Heart right ventricle (tissue), 16 donors: Measurements from ENCODE around the gene SHISAL2A. TPM values are rescaled to one million over a fixed set of nuclear protein-coding genes. Genes with fewer than 3 reads are reported as not detected.

ENCODE experiments used
- ATAC-seq, 8 donors: fragments of 200-7000 bp; cut with Tn5 transposase; one replicate each; pipeline ENCODE4 v1.9.1; 2020; ENCODE audit warnings: mild to moderate bottlenecking in 8 of 8, moderate library complexity in 8 of 8, moderate number of reproducible peaks in 1 of 8
- DNase-seq, 2 donors: peaks; one replicate each; pipeline ENCODE4 v3.0.0-alpha.2; 2020
- H3K27ac ChIP-seq, 10 donors: fragments of 200-600 bp; sonication (generic) in 2 of 10; one replicate each; pipeline versions ENCODE4 v1.5.0 to v1.8.0; 2020 to 2022; ENCODE audit warnings: mild to moderate bottlenecking in 3 of 10
- H3K27me3 ChIP-seq, 7 donors: fragments of 200-600 bp; one replicate each; pipeline ENCODE4 v1.8.0; 2021 to 2022; ENCODE audit warnings: mild to moderate bottlenecking in 2 of 7
- H3K36me3 ChIP-seq, 9 donors: fragments of 200-600 bp; sonication (generic) in 1 of 9; one replicate each; pipeline versions ENCODE4 v1.5.0 to v1.8.0; 2020 to 2022; ENCODE audit warnings: mild to moderate bottlenecking in 2 of 9
- H3K4me1 ChIP-seq, 9 donors: fragments of 200-600 bp; sonication (generic) in 1 of 9; one replicate each; pipeline versions ENCODE4 v1.5.0 to v1.8.0; 2020 to 2022; ENCODE audit warnings: mild to moderate bottlenecking in 4 of 9
- H3K4me3 ChIP-seq, 10 donors: fragments of 200-600 bp; sonication (generic) in 2 of 10; one replicate each; pipeline versions ENCODE4 v1.5.0 to v1.8.0; 2020 to 2022; ENCODE audit warnings: mild to moderate bottlenecking in 7 of 10, moderate library complexity in 2 of 10
- H3K9me3 ChIP-seq, 11 donors: fragments of 200-600 bp in 10 of 11; sonication (generic) in 2 of 11; one replicate each; pipeline versions ENCODE4 v1.5.0 to v1.8.0; 2013 to 2022; ENCODE audit warnings: mild to moderate bottlenecking in 2 of 11, control low read depth in 1 of 11, moderate library complexity in 1 of 11
- WGBS, 2 donors: extraction: QIAGEN DNeasy Blood & Tissue Kit; methylation state at CpG; one replicate each; pipeline ENCODE4 v1.1.7; 2013; ENCODE audit warnings: inconsistent platforms in 1 of 2; 5-methylcytosine and 5-hydroxymethylcytosine counted together
- intact Hi-C, 10 donors: fragments of 100-400 bp; cut with DNase I; formaldehyde crosslinking; loops; one replicate each; pipeline versions ENCODE4 v1.11.1 to v1.14.2; 2022
- polyA plus RNA-seq, 2 donors: library from polyadenylated mRNA; stranded (reverse); fragments of 200-250 nt; gene quantifications; one replicate each; pipeline ENCODE4 v1.2.3, GENCODE V29; 2013
- total RNA-seq, 10 donors: library from RNA; stranded (reverse); fragmentation: NEBNext Ultra II Directional in 3 of 10; extraction: Animal tissue kit (Norgen Biotek cat#: 25700) in 3 of 10; gene quantifications; one replicate each; pipeline versions ENCODE4 v1.2.1 to v1.2.4, GENCODE V29; 2021 to 2023
- TF ChIP-seq, protein P1 (sequence below), 9 donors: fragments of 200-600 bp; sonication (generic) in 2 of 9; IDR thresholded peaks; one replicate each; pipeline versions ENCODE4 v1.5.0 to v1.8.0; 2021 to 2022; ENCODE audit warnings: antibody characterized with exemption in 9 of 9, mild to moderate bottlenecking in 5 of 9, moderate library complexity in 1 of 9
- donor health status: Arrhythmogenic right ventricular cardiomyopathy.
- donor health status: ischemic (EF 13 %, LVEDD 7.1; RV severe dilation, severe dysfunction).
- donor health status: healthy with polysubstance abuse.
- donor health status: DM: no; HTN: yes; CAD: no.
- donor health status: DM: no; HTN: no; CAD: no.
- donor health status: ischemic (EF 25% LVEDD 6.9; RV normal size, moderate dysfunction).
- donor health status: ischemic (EF 25% LVEDD 5.7; RV mildly dilated, moderate dysfunction).
- donor health status: healthy.
- donor health status: DM: yes; HTN: yes; CAD: no.
- donor health status: Ischemic cardiomyopathy.
- donor health status: ischemic (EF 35%, LVEDD 5.7; RV mildly dilated, moderate dysfunction).
- donor health status: nonischemic (EF 11% LVEDD 7.7; RV severe dilation, severe dysfunction).
- donor health status: DM: yes; HTN: yes; CAD: no.
- donor health status: PGD.
- donor health status: ischemic (EF 29% LVEDD 5.4; RV normal size, mild dysfunction).
- donor health status: nonischemic (EF 23%, LVEDD 6.1; RV moderate dilation, normal function).

Gene SHISAL2A
- total and polyA plus RNA-seq, 12 donors, result 0.10 to 0.22 (median 0.19) TPM; not detected in 9

DNA sequence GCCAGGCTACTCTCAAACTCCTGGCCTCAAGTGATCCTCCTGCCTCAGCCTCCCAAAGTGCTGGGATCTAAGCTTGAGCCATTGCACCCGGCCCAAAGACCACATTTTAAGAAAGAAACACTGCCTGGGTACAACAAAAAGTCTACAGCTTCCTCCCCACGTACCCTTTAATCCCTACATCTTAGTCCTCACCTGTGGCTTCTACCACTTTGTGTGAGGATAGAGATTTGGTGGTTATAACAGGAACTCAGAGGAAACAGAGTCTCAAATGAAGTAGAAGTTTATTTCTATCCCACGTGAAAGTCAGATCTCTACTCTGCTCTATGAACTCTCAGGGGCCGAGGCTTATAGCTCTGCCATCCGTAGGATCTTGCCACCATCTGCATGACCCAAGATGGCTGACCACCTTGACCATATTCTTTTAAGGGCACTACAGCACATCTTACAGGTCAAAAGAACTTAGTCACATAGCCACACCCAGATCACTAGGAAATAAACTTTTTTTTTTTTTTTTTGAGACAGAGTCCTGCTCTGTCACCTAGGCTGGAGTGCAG, 17.4 kb upstream of the SHISAL2A start:
- WGBS, 2 donors, result 77 to 86% methylated on average over 5 of the region's 5 CpGs
- Histone ChIP-seq H3K27ac (no peak overlapping the region), H3K27me3 (no peaks in the 10 kb centered on the region), H3K36me3 (peaks cover 0 to 8% (median 0%) of the 10 kb centered on the region in 9 donors), H3K4me1 (no peaks in the 10 kb centered on the region), H3K9me3 (peaks cover 0 to 4% (median 0%) of the 10 kb centered on the region in 11 donors), H3K4me3 (no peak overlapping the region)
- ATAC-seq (no peak), DNase-seq (no peak)
- intact Hi-C loops, result no loop called here
- TF ChIP-seq, protein P1, sequence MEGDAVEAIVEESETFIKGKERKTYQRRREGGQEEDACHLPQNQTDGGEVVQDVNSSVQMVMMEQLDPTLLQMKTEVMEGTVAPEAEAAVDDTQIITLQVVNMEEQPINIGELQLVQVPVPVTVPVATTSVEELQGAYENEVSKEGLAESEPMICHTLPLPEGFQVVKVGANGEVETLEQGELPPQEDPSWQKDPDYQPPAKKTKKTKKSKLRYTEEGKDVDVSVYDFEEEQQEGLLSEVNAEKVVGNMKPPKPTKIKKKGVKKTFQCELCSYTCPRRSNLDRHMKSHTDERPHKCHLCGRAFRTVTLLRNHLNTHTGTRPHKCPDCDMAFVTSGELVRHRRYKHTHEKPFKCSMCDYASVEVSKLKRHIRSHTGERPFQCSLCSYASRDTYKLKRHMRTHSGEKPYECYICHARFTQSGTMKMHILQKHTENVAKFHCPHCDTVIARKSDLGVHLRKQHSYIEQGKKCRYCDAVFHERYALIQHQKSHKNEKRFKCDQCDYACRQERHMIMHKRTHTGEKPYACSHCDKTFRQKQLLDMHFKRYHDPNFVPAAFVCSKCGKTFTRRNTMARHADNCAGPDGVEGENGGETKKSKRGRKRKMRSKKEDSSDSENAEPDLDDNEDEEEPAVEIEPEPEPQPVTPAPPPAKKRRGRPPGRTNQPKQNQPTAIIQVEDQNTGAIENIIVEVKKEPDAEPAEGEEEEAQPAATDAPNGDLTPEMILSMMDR (IDR thresholded peaks at IDR 0.05), result no peak

DNA sequence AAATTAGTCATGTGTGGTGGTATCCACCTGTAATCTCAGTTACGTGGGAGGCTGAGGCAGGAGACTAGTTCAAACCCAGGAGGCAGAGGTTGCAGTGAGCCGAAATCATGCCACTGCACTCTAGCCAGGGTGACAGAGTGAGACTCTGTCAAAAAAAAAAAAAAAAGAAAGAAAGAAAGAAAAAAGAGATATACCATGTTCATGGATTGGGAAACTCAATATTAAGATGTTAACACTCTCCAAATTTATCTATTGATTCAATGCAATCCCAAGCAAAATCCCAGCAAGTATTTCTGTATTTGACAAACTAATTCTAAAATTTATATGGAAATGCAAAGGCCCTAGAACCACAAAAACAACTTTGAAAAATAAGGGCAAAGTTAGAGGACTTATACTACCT, 11.0 kb upstream of the SHISAL2A start:
- H3K27ac ChIP-seq, result no peak overlapping the region
- no peaks in the 10 kb centered on the region for H3K4me1 ChIP-seq
- intact Hi-C loops, result no loop called here
- peaks cover 0 to 47% (median 25%) of the 10 kb centered on the region in 11 donors for H3K9me3 ChIP-seq
- H3K36me3 ChIP-seq, result peaks cover 0 to 8% (median 0%) of the 10 kb centered on the region in 9 donors
- TF ChIP-seq, protein P1 (IDR thresholded peaks at IDR 0.05), result no peak
- ATAC-seq (no peak), DNase-seq (no peak)
- no peak overlapping the region for H3K4me3 ChIP-seq
- 100% methylated on average over 2 of the region's 2 CpGs for WGBS, 2 donors
- no peaks in the 10 kb centered on the region for H3K27me3 ChIP-seq

DNA sequence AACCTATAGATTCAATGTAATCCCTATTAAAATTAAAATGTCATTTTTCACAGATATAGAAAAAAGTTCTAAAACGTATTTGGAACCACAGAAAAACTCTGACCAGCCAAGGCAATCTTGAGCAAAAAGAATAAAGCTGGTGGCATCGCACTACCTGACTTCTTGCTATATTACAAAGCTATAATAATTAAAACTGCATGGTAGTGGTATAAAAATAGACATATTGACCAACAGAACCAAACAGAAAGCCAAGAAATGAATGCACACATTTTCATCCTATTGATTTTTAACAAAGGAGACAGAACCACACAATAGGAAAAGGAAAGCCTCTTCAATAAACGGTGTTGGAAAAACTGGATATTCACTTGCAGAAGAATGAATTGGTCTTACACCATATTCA, 9.2 kb upstream of the SHISAL2A start:
- 92 to 98% methylated on average over 3 of the region's 3 CpGs for WGBS, 2 donors
- peaks cover 0 to under 1% (median 0%) of the 10 kb centered on the region in 9 donors for H3K4me1 ChIP-seq
- DNase-seq (no peak), ATAC-seq (no peak)
- H3K36me3 ChIP-seq, result peaks cover 0 to 8% (median 0%) of the 10 kb centered on the region in 9 donors
- H3K27ac ChIP-seq, result no peak overlapping the region
- no peak overlapping the region for H3K4me3 ChIP-seq
- intact Hi-C loops, result no loop called here
- peaks cover 0 to 47% (median 25%) of the 10 kb centered on the region in 11 donors for H3K9me3 ChIP-seq
- no peaks in the 10 kb centered on the region for H3K27me3 ChIP-seq
- TF ChIP-seq, protein P1 (IDR thresholded peaks at IDR 0.05), result no peak

DNA sequence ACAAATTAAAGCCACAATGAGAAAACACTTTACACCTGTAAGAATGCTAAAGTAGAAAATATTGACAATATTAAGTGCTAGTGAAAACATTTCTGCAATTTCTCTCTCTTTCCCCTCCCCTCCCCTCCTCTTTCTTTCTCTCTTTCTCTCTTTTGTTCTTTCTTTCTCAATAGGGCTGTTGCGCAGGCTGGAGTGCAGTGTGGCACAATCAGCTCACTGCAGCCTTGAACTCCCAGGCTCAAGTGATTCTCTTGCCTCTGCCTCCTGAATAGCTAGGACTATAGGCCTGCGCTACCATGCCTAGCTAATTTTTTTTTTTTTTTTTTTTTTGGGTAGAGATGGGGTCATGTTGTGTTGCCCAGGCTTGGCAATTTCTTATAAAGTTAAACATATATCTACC, 5.9 kb upstream of the SHISAL2A start:
- Histone ChIP-seq H3K27me3 (peaks cover 0 to 10% (median 9%) of the 10 kb centered on the region in 7 donors), H3K27ac (no peak overlapping the region), H3K4me1 (peaks cover 0 to 8% (median 0%) of the 10 kb centered on the region in 9 donors), H3K4me3 (no peak overlapping the region), H3K36me3 (peaks cover 0 to 8% (median 0%) of the 10 kb centered on the region in 9 donors), H3K9me3 (peaks cover 0 to 29% (median 18%) of the 10 kb centered on the region in 11 donors)
- TF ChIP-seq, protein P1 (IDR thresholded peaks at IDR 0.05), result no peak
- intact Hi-C loops, result no loop called here
- WGBS, 2 donors, result 97% methylated on average over 2 of the region's 2 CpGs
- no peak for ATAC-seq
- no peak for DNase-seq
